NCI-H1092 treated with DMSO at 0.1 percent for 48 hours (cell line): ENCODE data around the gene S1PR3.
A peak's percentile ranks its signal among the peaks of the same experiment; 100 is the strongest.

Experiments
- DNase-seq: peaks from one replicate; lab custom pipeline; 2025; lab: John Stamatoyannopoulos, UW

S1PR3 gene

DNA sequence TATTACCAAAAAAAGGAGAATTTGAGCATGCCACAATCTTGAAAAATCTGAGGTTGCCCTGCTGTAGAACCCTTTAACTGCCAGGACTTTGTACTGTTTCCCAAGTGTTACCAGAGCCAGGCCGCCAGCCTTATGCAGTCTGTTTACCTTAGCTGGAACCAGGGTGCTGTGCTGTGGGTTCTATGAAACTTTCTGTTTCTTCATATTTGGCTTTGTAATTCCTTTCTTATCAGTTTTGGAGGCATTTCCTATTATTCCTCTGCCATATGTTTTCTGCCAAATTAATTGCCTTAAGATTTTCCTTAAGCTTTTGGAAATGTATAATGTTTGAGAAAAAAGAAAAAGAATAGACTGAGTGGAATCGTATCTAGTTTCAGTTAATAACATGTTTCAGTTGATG lies 2.1 kb downstream of the S1PR3 start:
- no peak for DNase-seq

DNA sequence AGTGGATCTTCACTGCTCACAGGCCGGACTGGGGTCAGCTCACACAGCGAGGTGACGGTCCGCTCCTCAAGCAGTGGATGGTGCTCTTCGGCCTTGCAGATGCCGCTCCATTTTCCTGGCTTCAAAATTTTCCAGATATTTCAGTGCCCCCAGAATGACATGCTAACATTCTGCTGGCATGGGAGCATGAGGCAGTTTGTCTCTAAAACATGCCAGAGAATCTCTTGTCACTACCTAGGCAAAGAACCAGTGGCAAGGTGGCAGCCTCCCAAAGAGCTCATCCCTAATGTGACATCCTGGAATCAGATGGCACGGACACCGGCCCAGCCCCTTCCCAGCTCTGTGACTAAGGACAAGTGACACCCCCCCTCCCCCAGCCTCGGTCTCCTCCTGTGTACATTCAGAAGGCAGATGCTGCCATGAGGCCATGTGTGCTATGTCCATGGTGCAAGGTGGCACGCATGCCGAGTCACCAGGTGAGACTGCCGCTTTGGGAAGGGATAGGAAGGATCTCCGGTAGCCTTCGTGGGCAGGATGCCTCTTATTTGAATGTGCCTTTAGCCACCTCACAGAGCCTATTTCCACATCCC lies 2.7 kb downstream of the S1PR3 start:
- no peak for DNase-seq

DNA sequence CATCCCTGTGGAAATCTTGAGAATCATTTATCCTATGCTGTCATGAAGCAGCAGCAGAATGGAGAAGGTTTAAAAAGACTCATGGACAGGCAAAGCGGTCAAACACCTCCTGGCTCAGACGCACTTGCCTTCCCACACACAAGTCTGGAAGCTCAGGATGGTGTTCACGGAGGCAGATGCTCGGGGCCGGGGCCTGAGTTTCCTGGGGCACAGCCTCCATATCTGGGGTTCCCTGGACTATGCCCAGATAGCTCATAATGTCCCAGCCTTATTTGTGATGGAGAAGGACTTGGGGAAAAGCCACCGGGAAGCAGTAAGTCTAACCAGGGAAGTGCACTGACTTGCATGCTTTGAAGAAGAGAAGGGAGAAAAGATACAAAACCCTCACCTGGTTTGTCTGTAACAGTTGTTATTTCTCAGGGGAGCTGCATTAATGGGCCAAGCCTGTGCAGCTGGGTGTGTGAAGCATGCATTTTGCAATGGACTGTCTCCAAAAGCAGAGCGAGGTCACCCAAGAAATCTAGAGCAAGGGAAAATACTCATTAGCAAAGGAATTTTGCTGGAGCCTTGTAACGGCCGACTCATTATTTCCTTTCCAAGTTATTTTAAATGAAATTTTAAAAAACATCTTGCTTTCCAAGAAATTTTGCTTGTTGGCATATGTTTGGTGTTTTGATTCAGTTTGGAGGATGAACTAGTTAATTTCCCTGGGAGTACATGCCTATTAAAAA lies 3.4 kb downstream of the S1PR3 start:
- DNase-seq = no peak

DNA sequence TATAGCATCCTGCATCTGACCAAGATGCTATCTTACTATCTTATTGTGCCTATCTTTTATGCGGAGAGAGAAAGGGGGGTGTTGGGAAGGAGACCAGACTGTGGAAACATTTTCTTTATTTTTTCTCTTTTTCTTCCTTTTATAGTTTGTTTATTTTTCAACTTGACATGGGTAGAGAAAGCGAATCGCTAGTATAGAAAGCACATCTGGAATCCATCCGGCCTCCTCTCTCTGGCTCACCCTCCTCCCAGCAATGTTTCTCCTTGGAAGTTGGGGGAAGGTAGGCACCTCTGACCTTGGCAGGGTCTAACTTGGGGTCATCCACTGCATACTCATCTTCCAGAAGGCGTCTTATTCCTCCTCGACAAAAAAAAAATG lies 3.9 kb downstream of the S1PR3 start:
- DNase-seq = no peak

DNA sequence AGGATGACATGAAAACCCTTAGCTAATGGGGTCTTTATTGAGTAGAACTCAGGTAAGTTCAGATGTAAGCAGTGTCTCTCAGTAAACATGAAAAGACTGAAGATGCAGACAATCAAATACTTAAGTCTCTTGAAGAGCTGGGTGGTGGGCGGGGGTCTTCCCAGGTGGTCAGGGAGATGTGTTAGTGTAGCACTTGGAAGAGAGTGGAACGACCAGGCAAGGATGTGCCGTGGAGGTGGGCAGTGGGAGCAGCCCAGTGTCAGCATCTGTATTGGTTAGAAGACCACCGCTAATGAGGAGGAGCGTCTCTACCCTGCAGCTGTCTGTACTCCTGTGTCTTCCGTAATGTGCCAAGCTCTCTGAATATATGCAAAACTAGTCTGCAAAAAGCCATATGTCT lies 4.4 kb downstream of the S1PR3 start:
- no peak for DNase-seq

DNA sequence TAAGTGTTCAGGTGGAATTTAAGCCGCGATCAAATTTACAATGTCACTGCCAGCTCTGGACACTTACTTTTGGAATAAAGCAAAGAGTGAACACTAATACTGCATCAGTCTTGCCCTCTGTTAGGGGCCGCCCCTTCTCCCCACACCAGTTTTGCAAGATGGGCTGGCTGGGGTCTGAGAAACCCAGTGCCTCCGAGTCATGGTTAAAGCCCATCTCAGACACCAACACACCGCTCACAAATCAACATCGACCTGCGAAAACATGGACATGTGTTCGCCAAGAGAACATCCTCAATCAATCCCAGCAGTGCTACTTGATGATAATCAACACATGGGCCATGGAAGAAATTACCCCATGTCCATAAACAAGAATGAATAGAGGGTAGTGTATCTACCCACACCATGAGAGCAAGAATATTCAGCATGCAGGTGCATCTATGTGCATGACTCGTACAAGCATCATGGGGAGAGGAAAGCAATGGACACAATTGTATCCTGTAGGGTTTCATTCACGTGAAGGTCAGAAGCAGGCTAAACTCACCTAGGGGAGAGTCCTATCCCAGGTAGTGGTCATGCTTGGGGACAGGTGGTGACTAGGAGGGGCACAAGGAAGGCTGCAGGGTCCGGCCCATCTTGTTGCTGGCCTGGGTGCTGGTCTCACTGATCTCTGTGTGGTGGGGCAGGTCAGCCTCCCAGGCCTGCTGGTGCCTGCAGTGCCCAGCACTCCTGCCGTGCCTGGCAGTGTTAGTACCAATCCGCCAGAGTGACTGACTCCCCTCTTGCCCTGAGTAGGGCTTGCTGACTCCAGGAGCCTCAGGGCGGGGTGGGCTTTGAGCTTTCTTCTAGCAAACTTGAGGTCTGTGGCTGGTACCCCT lies 5.0 kb downstream of the S1PR3 start:
- no peak for DNase-seq

DNA sequence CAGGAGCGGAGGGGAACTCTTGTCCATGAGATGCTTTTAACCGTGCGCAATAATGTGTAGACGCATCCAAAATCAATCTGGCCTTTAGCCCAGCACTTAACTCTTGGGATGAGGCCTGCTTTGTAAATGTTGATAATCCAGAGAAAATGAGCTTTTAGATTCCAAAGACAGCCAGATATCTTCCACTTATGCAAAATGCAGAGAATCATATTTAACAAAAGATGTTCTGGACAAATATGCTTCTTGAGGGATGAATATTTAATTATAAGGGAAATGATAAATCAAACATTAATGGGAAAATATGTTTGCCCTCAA lies 5.6 kb downstream of the S1PR3 start:
- no peak for DNase-seq

DNA sequence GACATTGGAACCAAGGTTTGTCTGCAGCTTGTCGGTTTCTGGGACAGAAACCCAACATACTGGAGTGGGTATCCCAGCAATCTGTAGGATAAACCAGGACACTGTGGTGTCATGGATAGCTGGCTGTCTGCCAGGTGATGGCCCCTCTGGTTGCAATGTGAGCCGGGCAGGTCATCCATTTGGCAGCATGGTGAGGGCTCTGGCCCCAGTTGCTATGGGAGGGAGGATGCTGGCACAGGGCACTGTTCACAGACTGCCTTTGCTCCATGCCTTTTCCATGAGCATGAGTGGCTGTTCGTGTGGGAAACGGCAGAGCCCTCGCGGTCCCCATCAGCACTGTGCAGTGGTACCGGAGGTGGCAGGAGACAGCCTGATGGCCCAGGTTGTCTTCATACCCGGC lies 6.4 kb downstream of the S1PR3 start:
- no peak for DNase-seq

DNA sequence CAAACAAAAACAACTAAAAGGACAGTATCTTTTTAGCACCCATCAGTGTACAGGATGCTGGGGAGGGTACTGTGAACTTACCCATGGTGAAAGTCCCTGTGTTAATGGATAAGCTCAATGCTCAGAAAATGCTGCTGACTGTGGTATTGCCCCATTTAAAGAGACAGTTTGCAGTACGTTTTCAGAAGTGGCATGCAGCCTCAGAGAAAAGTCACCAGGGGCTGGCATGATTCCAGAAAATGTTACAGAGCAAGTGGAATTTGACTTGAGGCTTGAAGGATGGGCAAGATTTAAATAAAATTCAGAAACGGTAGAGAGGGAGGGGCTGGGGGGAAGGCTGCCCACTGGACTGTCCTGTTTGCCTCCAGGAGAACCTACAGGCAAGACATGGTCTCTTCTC lies 7.2 kb downstream of the S1PR3 start:
- no peak for DNase-seq

DNA sequence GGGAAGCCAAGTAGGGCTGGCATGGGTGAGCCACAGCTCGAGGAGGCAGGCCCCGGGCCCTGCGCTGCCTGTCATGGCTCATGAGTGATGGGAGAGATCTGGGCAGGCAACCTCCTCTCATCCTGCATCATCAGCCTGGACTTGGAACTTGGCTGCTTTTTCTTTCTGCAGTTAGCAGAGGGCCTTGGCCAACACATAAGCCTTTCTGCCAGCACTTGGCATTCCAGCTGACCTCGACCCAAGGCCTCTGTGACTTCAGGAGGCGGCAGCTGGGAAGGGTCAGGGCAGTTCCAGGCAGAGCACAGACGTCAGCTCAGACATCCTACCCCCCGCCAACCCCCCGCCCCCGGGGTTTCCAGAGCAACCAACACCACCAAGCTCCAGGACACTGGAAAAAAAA lies 7.6 kb downstream of the S1PR3 start:
- DNase-seq = no peak

DNA sequence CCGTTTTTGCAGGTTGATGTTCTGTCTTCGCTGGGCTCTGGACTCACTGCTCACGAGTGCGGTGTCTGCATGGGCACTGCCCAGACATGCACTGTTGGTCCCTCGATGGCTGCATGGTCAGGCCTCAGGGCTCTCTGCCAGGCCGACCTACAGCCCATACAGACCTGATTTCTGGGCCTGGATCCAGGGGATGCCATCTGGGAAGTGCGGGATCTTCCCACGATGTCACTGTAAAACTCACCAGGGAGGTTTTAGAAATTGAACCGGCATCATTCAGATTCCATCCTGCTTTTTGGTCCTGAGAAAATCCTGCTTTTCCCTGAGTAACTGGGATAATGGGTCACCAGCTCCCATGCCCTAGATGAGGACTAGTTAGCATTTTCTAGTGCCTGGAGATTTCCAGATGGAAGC lies 9.1 kb downstream of the S1PR3 start:
- DNase-seq = no peak

DNA sequence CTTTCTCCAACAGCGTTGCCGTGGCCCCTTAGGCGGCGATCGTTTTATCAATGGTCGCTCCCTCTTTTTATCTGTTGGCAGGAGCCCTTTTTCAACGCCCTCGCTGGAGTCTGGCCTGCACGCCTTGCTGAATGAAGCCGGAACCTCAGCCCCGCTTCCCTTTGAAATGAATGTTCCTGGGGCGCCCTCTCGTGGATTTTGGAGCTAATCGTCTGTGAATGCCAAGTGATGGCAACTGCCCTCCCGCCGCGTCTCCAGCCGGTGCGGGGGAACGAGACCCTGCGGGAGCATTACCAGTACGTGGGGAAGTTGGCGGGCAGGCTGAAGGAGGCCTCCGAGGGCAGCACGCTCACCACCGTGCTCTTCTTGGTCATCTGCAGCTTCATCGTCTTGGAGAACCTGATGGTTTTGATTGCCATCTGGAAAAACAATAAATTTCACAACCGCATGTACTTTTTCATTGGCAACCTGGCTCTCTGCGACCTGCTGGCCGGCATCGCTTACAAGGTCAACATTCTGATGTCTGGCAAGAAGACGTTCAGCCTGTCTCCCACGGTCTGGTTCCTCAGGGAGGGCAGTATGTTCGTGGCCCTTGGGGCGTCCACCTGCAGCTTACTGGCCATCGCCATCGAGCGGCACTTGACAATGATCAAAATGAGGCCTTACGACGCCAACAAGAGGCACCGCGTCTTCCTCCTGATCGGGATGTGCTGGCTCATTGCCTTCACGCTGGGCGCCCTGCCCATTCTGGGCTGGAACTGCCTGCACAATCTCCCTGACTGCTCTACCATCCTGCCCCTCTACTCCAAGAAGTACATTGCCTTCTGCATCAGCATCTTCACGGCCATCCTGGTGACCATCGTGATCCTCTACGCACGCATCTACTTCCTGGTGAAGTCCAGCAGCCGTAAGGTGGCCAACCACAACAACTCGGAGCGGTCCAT lies 10.0 kb downstream of the S1PR3 start:
- peak; percentile 75 for DNase-seq

DNA sequence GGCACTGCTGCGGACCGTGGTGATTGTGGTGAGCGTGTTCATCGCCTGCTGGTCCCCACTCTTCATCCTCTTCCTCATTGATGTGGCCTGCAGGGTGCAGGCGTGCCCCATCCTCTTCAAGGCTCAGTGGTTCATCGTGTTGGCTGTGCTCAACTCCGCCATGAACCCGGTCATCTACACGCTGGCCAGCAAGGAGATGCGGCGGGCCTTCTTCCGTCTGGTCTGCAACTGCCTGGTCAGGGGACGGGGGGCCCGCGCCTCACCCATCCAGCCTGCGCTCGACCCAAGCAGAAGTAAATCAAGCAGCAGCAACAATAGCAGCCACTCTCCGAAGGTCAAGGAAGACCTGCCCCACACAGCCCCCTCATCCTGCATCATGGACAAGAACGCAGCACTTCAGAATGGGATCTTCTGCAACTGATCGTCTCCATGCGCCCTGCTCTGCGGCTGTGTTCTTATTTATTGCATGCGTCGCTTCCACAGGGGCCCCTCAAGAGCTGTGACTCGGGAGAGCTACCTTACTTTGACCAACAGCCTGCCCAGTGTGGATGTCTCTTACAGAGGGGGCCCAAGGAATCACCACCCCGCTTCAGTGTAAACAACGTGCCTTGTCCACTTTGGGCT lies 10.8 kb downstream of the S1PR3 start:
- no peak for DNase-seq

DNA sequence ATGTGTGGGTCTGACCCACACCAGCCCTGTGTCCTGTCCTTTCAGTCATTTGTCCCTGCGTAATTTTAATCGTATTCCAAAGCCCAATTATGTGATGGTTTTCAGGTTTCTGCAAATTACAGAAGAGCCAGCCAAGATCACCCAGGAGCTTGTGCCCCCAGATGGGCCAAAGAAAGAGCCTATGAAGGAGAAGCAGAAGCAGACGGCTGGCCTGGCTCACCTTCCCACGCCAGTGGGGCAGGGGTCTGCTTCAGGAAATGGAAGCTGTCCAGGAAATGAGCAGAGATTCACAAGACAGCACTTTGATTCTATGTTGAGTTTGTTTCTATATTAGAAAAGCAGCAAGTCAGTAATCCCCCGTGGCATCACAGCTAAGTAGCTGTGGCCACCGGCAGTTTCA lies 11.7 kb downstream of the S1PR3 start:
- DNase-seq = no peak

DNA sequence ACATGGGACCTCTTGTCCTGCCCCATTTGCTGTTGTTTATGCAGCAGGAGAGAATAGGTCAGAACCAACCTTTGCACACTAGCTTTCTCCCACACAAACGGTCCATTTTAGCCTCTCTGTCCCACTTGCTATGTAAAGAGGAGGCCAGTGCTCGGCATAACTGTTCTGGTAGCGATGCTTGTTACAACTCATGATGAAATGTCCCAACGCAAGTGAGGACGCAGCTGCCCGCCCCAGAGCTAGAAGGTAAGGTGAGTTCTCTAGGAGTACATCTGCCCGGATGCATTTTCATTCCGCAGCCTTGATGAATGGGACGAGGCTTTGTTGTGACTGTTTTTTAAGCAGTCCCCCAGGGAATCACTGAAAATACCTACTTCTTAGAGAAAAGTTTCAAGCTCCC lies 14.1 kb downstream of the S1PR3 start:
- DNase-seq = no peak

DNA sequence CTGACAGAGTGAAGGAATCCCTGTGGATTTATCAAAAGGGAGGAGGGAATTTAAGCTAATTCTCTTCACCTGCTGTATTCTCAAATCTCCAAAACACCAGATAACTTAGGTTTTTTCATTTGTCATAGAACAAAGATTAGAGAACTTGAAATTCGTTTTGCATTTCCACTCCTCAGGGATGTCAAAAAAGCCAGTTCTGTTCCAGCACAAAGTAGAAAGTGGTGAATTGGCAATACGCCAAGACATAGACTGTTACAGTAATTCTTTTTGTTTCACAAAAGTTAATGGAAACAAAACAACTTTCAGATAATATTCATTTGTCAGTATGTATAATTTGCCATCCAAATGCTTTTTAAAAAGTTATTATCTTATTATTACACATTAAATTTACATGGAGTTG lies 15.0 kb downstream of the S1PR3 start:
- no peak for DNase-seq

DNA sequence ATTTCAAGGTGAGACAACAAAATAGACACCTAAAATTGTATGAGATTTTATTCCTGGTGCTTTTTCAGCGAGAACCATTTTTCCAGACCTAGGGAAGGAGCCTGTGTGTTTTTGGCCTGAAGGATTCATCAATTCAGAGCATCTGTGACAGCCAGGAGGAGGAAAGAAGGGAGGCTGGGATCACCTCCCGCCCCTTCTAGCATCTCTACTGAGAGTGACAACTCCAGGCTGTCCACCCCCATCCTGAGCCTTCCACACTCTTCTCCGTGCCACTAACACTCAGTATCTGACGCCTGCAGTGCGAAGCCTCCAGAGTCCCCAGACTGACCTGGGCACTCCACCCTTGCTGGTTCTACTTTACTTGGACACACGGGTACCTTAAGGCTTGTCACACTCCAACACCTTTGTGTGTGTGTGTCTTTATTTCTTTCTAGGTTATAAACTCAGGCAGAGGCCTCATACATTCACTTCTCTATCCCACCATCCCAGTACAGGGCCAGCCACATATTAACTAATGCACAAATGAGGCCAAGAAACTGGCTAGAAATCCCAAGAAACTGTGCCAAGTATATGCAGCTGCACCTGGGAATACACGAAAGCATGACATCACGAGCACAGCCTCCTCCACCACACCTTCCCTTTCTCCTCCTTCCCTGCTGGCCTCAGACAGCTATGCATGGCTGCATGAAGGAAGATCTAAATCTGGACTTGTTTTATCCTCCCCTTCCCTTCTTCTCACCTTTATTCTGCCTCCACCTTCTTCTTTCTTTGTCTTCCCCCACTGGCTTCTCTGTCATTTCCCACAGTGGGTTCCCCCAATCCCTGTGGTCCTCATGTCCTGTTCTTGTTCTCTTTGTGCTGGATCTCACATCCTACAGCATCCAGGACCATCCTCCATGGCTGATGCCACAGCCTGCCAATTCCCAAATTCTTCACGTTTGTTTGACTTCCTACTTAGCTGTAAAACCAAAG lies 16.0 kb downstream of the S1PR3 start:
- no peak for DNase-seq

DNA sequence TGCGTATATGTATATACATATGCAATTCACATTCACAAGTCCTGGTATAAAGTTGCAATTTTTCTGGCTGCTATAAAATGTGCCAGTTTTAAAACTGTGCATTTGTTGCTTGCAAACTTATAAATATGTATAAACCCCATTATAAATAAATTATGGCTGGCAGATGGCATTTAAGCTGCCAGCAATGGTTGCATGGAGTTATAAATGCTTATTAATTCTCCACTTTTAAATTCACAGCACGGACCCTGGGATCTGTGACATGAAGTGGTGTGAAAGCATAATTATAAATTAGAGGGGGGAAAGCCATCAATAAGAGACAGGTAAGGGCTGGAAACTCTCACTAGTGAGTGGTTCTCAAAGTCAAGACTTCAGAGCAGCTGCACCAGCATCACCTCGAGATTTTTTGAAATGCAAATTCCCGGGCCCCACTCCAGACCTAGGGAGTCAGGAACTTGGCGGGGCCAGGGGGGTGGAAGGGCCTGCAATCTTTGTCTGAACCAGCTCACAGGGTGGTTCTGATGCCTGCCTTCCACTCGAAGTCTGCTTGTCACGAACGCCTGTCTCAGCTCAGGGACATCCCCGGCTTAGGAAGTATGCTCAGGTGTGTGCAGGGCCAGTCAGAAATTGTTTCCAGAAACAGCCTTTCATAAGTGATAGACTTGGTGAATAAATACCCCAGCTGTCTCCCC lies 16.9 kb downstream of the S1PR3 start:
- DNase-seq = no peak

DNA sequence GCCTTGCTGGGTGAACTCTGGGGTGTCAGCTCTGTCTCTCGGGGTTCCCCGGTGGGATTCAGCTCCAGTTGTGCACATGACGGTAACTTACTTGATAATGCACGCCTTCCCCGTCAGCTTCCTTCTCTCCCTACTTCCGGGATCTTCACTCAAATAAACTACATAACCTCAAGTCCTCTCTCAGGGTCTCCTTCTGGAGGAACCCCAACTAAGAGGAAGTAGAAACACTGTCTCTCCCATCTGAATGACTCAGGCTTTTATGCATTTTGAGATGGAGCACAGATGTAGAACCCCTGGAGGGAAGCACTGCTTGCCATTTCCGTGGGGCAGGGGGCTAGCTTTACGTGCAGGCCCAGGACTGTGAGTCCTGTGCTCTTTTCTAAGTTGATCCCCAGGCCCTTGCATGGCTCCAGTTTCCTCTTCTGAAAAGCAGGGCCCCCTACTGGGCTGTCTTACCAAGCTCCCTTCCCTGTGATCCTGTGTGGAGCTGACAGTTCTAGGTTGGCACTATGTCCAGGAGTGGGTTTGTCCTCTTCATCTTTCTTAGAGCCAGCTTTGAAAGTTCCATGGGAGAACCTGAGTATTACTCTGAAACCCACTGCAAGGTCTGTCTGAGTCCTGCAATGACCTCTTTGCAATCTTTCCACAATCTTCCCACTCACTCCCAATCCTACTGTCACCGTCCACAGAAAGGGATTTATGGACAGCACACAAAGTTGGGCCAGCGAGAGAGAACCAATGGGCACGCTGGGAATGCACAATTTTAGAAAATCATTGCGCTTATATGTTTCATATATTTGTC lies 17.7 kb downstream of the S1PR3 start:
- DNase-seq = no peak
